ENCODE data around the gene BTBD7.
A peak's percentile ranks its signal among the peaks of the same experiment; 100 is the strongest.

BTBD7 gene

GRCh38 chr14:93271111-93271510, 61.7 kb downstream of the BTBD7 start:
- Histone ChIP-seq H3K36me3 (peaks cover 0 to 3% (median 0%) of the 10 kb centered on the region in 3 donors), H3K27ac (no peak overlapping the region), H3K9me3 (no peaks in the 10 kb centered on the region), H3K4me1 (peaks cover 0 to 9% (median 6%) of the 10 kb centered on the region in 4 donors), H3K27me3 (no peaks in the 10 kb centered on the region), H3K4me3 (no peak overlapping the region)
- intact Hi-C loops (cut with DNase I; ENCODE audit: low total_unique reads) = no loop called here
- no peak for DNase-seq
- no peak for TF ChIP-seq CTCF (IDR thresholded peaks at IDR 0.05)

GRCh38 chr14:93269341-93270068, 63.3 kb downstream of the BTBD7 start:
- H3K4me1 ChIP-seq = peaks cover 0 to 9% (median 6%) of the 10 kb centered on the region in 4 donors
- no peaks in the 10 kb centered on the region for H3K9me3 ChIP-seq
- no peaks in the 10 kb centered on the region for H3K36me3 ChIP-seq
- no peaks in the 10 kb centered on the region for H3K27me3 ChIP-seq
- peak overlapping the region; percentile 58 to 59 for H3K27ac ChIP-seq
- intact Hi-C loops (cut with DNase I; ENCODE audit: low total_unique reads) = no loop called here
- no peak for TF ChIP-seq CTCF (IDR thresholded peaks at IDR 0.05)
- DNase-seq = peak in 1 of 2 donors; percentile 28
- H3K4me3 ChIP-seq = no peak overlapping the region

GRCh38 chr14:93268406-93268805, 64.4 kb downstream of the BTBD7 start:
- Histone ChIP-seq H3K36me3 (peaks cover 0 to 5% (median 3%) of the 10 kb centered on the region in 3 donors), H3K27ac (no peak overlapping the region), H3K27me3 (no peaks in the 10 kb centered on the region), H3K9me3 (no peaks in the 10 kb centered on the region), H3K4me1 (peaks cover 0 to 9% (median 6%) of the 10 kb centered on the region in 4 donors), H3K4me3 (no peak overlapping the region)
- no peak for TF ChIP-seq CTCF (IDR thresholded peaks at IDR 0.05)
- no peak for DNase-seq
- intact Hi-C loops (cut with DNase I; ENCODE audit: low total_unique reads) = no loop called here

- intact Hi-C loops (cut with DNase I; ENCODE audit: low total_unique reads) = no loop called here
- no peak for TF ChIP-seq CTCF (IDR thresholded peaks at IDR 0.05)
- H3K9me3 ChIP-seq = no peaks in the 10 kb centered on the region
- DNase-seq = no peak
- H3K36me3 ChIP-seq = peaks cover 9 to 14% (median 14%) of the 10 kb centered on the region in 3 donors
- peaks cover 0 to 9% (median 6%) of the 10 kb centered on the region in 4 donors for H3K4me1 ChIP-seq
- no peaks in the 10 kb centered on the region for H3K27me3 ChIP-seq
- H3K27ac ChIP-seq = no peak overlapping the region
- H3K4me3 ChIP-seq = no peak overlapping the region
Measured at GRCh38 chr14:93267149-93267711, 65.6 kb downstream of the BTBD7 start.

GRCh38 chr14:93266127-93266526, 66.7 kb downstream of the BTBD7 start:
- Histone ChIP-seq H3K27me3 (no peaks in the 10 kb centered on the region), H3K4me1 (peaks cover 0 to 9% (median 6%) of the 10 kb centered on the region in 4 donors), H3K27ac (no peak overlapping the region), H3K9me3 (no peaks in the 10 kb centered on the region), H3K36me3 (peaks cover 15 to 26% (median 25%) of the 10 kb centered on the region in 3 donors), H3K4me3 (no peak overlapping the region)
- no peak for DNase-seq
- intact Hi-C loops (cut with DNase I; ENCODE audit: low total_unique reads) = no loop called here
- TF ChIP-seq CTCF (IDR thresholded peaks at IDR 0.05) = no peak

Data from tibial artery (tissue), 4 donors.